HG02763 (cell line): ENCODE results near the gene HNRNPF.
"Not testable (repeated sequence)": the region's sequence is repeated elsewhere in the genome, so short reads cannot be mapped to it uniquely, and the experiment has no call there.

Source experiments
- ATAC-seq: cut with Tn5 transposase; IDR thresholded peaks from one replicate; pipeline ENCODE4 v1.9.1; 2021; ENCODE audit warnings: mild to moderate bottlenecking, moderate library complexity; ENCODE audit not compliant: unreplicated experiment

Gene HNRNPF

GRCh38 chr10:43408710-43409384 is at the start of gene HNRNPF:
Gene HNRNPF (minus strand): TSS chr10:43409186. CDS start chr10:43387884, 21,302 bp downstream.
- ATAC-seq = peak; percentile 67

- no peak for ATAC-seq
Observed at GRCh38 chr10:43458227-43458626, 49.2 kb upstream of the HNRNPF start.

GRCh38 chr10:43456561-43456960 is 47.6 kb upstream of the HNRNPF start:
- ATAC-seq = not testable (repeated sequence)

- ATAC-seq = not testable (repeated sequence)
Observed at GRCh38 chr10:43454025-43454424, 45.0 kb upstream of the HNRNPF start.

GRCh38 chr10:43453266-43453831 is 44.4 kb upstream of the HNRNPF start:
- no peak for ATAC-seq

- ATAC-seq = no peak
Observed at GRCh38 chr10:43452356-43452914, 43.4 kb upstream of the HNRNPF start.

GRCh38 chr10:43448742-43449141 is 39.8 kb upstream of the HNRNPF start:
- no peak for ATAC-seq

GRCh38 chr10:43446219-43447017 is 37.4 kb upstream of the HNRNPF start:
- ATAC-seq = not testable (repeated sequence)

GRCh38 chr10:43444897-43445466 is 36.0 kb upstream of the HNRNPF start:
- ATAC-seq = no peak

GRCh38 chr10:43444323-43444722 is 35.3 kb upstream of the HNRNPF start:
- no peak for ATAC-seq

- ATAC-seq = no peak
Observed at GRCh38 chr10:43440463-43441134, 31.6 kb upstream of the HNRNPF start.

- ATAC-seq = no peak
Observed at GRCh38 chr10:43437141-43437870, 28.3 kb upstream of the HNRNPF start.

- peak; percentile 97 for ATAC-seq
Observed at GRCh38 chr10:43436291-43437140, 27.5 kb upstream of the HNRNPF start, which contains the start of gene ZNF487. Gene ZNF487 (plus strand): TSS chr10:43437111. CDS start chr10:43475814, 38,703 bp downstream.

- ATAC-seq = no peak
Observed at GRCh38 chr10:43430926-43431663, 22.1 kb upstream of the HNRNPF start.

GRCh38 chr10:43427166-43427825 is 18.3 kb upstream of the HNRNPF start:
- ATAC-seq = peak; percentile 51

GRCh38 chr10:43426476-43426875 is 17.5 kb upstream of the HNRNPF start:
- not testable (repeated sequence) for ATAC-seq

- no peak for ATAC-seq
Observed at GRCh38 chr10:43424416-43424815, 15.4 kb upstream of the HNRNPF start.

GRCh38 chr10:43421944-43422343 is 13.0 kb upstream of the HNRNPF start:
- ATAC-seq = not testable (repeated sequence)
